Umbilical cord (tissue), 2 donors: ENCODE results near the gene CHMP1A. TPM values are rescaled to one million over a fixed set of nuclear protein-coding genes. Genes with fewer than 3 reads are reported as not detected.
"Not testable (repeated sequence)": the region's sequence is repeated elsewhere in the genome, so short reads cannot be mapped to it uniquely, and the experiment has no call there.

Experiments
- DNase-seq: peaks from one replicate; pipeline ENCODE4 v3.0.0-alpha.2; 2015; ENCODE audit warnings: low spot score
- total RNA-seq: library from RNA; depleted of rRNA; stranded (reverse); fragments of >200 nt; gene quantifications from one replicate; pipeline ENCODE4 v1.2.3, GENCODE V29; 2014; ENCODE audit warnings: low replicate concordance; ENCODE audit not compliant: insufficient read depth

The CHMP1A gene
- total RNA-seq, 1 donor from 2014 or later: 43.6 TPM

DNA sequence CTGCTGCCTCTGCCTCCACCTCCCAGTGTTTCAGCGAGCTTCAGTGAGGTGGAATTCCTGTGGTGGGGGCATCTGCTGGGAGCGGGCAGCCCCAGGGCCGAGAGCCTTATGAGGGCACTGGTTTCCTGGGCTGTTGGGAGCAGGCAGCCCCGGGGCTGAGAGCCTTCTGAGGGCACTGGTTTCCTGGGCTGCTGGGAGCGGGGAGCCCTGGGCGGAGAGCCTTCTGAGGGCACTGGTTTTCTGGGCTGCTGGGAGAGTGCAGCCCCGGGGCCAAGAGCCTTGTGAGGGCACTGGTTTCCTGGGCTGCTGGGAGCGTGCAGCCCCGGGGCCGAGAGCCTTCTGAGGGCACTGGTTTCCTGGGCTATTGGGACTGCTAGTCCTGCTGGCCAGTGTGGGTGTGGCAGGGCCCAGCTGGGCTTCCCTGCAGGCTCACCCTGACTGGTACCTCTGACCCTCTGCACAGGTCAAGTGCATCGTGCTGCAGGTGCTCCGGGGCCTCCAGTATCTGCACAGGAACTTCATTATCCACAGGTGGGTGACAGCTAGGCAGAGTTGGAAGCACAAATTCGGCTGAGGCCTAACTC, 34.6 kb upstream of the CHMP1A start:
- DNase-seq: no peak

DNA sequence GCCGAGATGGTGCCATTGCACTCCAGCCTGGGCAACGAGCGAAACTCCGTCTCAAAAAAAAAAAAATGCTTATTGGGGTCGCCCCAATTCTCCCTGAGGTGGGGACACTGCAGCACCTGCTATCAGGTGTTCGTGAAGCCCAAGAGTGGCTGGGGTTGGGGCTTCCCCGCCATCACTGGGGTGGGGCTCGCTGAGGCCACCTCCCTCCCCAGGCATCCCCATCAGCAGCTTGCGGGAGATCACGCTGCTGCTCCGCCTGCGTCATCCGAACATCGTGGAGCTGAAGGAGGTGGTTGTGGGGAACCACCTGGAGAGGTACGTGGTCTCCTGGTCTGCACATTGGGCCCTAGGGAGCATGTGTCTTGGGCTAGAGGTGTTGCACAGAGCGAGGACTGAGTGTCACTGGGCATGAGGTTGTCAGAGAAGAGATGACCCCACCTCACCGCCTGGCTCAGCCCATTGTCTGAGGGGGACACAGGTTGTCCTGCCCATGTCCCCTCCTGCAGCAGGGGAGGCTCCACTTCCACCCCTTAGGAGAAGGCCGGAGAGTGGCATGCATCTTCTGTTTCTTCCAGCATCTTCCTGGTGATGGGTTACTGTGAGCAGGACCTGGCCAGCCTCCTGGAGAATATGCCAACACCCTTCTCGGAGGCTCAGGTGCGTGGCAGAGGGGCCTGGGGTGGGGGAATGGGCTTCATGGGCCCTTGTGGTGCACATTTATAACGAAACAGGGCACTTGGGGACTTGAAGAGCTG, 33.9 kb upstream of the CHMP1A start:
- DNase-seq: no peak

DNA sequence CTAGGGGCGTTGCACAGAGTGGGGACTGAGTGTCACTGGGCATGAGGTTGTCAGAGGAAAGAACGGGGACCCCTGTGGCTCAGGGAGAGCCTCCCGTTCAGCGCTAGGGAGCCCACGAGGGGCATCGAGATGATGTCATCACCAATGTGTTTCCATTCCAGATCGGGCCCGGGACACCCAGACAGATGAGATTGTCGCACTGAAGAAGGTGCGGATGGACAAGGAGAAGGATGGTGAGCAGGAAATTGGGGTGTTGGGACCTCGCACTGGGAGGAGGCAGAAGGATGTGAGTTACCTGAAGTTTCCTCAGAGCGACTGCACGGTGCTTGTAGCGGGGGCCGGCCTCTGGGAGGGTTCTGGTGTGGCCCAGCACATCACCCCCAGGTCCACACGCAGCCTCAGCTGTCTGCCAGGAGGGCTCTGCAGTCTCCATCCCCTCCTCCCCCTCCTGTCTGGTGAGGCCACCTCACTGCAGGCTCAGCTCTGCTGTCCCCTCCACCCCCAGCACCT, 32.9 kb upstream of the CHMP1A start:
- DNase-seq: no peak

DNA sequence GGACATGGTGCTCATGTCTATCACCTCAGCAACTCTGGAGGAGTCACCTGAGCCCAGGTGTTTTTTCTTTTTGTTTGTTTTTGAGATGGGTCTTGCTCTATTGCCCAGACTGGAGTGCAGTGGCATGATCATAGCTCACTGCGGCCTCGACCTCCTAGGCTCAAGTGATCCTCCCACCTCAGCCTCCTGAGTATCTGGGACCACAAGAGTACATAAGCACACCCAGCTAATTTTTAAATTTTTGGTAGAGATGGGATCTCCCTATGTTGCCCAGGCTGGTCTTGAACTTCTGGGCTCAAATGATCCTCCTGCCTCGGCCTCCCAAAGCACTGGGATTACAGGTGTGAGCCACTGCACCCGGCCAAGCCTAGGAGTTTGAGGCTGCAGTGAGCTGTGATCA, 32.1 kb upstream of the CHMP1A start:
- not testable (repeated sequence) for DNase-seq

DNA sequence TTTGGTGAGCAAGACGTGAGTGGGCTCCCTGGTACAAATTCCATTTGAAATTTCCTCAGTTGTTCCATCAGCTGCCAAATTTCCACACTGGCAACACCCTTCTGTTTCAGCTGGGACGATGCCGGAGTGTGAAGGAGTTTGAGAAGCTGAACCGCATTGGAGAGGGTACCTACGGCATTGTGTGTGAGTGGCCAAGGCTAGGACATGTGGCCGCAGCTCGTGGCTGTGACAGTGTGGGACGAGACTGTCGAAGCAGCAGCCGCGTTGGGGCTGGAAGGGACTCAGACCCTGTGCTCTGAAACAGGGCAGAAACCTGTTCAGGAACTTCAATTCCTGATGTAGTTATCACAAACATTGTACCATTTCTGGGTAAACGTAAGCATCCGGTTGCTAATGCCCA, 31.6 kb upstream of the CHMP1A start:
- DNase-seq: no peak

DNA sequence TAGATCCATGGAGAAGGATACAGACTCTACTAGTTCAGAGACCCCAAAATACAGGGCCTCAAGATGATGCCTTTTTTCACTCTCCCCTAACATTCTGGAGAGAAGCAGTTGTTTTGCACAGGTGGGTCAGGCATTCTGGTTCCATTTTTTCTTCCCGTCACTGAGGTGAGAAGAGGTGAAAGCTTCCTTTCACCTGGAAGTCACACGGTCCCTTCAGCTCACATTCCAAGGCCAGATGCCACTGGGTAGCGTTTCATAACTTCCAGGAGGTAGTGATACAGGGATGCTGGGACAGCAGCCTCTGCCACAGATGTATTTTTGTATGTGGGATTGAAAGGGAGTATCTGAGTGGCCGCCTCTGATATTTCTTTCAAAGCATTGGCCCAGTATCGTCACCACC, 30.9 kb upstream of the CHMP1A start:
- DNase-seq: no peak

DNA sequence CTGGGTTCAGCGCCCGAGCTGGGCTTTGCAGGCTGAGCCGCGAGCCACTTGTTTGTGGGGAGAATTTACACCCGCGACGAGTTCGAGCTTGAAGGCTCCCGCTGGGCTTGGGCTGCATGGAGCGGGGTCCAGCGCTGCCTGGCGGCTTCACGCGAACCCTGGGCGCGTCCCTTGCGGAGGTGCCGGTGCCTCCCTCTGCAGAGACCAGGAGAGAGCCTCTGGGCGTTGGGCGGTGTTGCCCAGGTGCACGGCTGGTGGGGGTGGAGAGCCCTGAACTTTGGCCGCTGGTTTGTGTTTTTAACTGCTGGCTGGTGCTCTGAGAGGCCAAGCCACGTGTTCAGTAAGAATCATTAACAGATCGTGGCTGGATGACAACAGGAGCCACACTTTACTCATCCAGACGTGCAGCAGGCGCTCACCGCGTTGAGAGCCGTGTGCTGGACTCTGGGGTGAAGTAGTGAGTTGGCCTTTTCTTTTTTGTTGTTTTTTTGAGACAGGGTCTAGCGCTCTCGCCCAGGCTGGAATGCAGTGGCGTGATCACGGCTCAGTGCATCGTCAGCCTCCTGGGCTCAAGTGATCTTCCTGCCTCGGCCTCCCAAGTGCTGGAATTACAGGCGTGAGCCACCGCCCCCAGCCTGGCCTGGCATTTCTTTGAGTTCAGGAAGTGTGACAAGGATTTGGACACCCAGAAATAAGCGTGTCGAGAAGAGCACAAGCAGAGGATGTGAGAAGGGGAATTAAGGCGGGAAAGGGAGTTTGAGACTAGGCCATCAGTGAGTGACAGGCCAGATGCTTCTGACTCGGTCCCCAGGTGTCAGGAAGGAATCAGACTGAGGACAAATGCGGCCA, 29.8 kb upstream of the CHMP1A start:
- DNase-seq: peak; percentile 21

DNA sequence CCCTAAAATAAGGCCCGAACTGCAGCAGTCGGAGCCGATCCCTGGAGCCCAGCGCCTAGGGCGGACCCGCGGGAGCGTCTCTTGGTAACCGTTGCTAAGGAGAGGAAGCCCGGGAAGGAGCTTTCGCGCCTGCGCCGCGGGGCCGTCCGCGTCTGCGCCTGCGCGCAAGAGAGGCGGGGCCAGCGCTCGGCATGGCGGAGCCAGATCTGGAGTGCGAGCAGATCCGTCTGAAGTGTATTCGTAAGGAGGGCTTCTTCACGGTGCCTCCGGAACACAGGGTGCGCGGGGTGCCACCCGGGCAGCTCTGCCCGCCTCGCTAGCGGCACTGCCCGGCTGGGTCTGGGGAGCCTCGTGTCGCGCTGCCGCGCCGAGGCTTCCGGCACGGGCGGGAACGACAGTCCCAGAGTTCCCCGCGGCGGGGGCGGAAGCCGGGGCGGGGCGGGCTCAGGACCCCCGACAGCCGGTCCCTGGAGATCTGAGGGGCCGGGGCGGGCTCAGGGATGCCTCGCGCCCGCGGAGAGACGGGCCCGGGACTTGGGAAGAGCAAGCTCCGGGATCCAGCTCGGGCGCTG, 29.1 kb upstream of the CHMP1A start, which contains the start of gene CDK10:
Gene CDK10, plus strand, starts transcription at position 170 of the 572 bp plus-strand sequence. Its CDS starts 22 bp downstream, at position 192.
- DNase-seq: peak; percentile 93

DNA sequence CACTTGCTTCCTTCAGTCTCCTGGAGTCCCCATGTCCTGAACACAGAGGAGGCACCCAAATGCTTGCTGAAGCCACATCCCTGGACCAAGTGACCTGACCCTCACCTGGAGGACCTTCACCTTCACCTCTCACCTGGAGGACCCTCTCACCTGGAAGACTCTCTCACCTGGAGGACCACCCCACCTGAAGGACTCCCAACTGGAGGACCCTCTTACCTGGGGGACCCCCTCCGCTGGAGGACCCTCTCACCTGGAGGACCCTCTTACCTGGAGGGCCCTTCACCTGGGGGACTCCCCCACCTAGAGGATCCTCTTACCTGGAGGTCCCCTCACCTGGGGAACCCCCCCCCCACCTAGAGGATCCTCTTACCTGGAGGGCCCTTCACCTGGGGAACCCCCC, 28.4 kb upstream of the CHMP1A start:
- DNase-seq: no peak

DNA sequence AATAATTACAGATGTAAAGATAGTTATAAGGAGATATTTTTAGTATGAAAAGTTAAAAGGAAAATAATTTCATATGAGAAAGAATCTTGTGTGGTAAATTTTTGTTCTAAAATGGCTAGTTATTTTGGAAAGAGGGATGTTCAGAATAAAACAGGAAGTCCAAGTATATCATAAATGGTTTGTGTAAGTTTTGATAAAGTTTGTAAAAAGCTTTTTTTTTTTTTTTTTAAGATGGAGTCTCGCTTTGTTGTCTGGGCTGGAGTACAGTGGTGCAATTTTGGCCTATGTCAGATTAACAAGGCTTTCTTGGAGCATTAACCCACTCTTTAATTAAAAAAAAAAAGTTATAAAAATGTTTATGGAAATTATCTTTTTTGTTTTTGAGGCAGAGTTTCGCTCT, 20.8 kb upstream of the CHMP1A start:
- DNase-seq: no peak

DNA sequence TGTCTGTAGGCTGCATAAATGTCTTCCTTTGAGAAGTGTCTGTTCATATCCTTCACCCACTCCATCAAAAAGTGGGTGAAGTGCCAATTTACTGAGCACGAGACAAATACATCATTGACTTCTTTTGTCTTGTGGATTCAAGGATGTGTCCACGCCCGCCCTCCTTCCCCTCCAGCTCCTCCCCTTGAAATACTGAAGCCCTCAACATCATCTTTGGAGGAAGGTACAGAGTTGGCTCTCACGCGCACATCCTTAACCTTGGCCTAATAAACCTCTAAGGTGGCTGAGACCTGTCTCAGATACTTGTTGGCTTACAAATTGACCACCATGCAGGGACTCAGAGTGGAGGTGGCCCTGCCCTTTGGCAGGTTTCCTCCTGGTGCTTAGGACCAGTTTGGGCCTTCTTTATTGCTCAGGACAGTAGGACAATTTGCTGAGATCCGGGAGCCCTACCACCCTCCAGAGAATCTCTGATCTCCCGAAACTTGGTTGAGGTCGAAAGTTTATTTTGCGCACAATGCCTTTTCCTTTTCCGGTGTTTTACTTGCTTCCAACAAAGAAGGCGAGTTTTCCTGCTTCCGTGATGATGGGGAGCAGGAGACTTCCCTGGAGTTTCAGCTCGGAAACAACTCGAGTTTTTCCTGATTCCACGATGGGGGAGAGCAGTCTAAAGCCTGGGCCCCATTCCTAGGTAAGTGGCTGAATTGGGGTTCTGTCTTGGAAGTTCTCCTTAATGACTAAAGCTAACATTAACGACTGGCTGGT, 14.9 kb upstream of the CHMP1A start:
- no peak for DNase-seq

DNA sequence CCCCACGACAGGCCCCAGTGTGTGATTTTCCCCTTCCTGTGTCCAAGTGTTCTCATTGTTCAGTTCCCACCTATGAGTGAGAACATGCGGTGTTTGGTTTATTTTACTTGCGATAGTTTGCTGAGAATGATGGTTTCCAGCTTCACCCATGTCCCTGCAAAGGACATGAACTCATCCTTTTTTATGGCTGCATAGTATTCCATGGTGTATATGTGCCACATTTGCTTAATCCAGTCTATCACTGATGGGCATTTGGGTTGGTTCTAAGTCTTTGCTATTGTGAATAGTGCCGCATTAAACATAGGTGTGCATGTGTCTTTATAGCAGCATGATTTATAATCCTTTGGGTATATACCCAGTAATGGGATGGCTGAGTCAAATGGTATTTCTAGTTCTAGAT, 14.1 kb upstream of the CHMP1A start:
- DNase-seq: not testable (repeated sequence)

DNA sequence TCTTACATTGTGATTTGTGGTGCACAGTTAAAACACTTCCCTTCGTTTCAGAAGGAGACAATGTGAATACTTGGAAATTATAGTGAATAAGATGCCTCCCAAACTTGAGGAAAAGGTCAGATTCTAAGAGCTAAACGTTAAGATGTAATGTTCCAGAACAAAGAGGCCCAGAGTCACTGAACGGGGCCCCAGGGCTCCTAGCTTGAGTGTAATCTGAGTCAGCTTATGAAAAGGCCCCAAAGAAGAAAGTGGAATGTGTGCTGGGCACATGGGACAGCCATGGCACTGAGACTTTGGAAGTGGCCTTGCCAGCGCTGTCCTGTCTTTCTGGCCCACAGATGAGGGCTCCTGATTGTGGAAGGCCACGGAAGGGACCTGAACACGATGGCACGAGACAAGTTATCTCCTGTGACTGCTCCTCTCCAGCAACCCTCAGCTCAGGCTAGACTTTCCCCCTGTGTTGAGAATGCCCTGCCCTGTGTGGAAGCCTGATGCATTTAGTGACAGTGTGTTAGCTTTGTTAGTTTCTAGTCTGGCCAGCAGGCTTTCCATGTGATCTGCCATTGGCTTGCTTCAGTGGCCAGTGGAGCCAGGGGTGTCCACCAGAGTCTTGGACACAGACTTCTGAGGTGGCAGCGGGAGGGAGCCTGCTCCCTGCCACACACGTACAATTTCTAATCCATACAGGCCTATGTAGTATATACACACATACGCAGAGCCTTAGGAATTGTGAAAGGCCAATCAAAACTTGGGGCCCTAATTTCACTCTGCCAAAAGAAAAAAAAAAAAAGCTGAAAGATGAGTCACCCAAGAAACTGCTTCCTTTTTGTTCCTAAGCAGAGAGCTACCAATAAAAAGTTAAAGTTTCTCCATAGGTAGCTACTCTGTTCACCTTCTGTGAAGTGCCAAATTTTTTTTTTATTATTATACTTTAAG, 13.3 kb upstream of the CHMP1A start:
- DNase-seq: no peak

DNA sequence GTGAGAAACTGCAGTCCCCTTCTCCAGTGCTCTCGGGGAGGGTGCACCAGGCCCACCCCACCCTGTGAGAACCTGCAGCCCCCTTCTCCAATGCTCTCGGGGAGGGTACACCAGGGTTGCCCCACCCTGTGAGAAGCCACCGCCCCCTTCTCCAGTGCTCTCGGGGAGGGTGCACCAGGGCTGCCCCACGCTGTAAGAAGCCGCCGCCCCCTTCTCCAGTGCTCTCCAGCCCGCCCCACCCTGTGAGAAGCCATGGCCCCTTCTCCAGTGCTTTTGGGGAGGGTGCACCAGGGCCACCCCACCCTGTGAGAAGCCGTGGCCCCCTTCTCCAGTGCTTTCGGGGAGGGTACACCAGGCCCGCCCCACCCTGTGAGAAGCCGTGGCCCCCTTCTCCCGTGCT, 12.2 kb upstream of the CHMP1A start:
- no peak for DNase-seq

DNA sequence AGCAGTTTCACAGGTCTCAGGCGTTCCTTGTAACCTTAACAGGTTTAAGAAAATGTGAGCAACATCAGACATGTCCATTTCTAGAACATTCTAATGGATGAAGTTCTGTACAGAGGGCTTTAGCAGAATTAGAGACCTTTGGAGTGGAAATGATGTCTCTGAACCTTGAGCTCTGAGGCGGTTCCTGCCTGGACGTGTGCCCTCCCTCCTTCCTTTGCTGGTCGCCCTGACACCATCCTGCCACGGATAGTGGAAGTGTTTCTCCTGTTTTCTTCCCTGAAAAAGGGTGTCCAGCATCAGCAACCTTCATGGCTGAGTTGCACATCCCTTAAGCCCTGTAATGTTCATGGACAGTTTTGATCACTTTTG, 11.3 kb upstream of the CHMP1A start:
- DNase-seq: no peak

DNA sequence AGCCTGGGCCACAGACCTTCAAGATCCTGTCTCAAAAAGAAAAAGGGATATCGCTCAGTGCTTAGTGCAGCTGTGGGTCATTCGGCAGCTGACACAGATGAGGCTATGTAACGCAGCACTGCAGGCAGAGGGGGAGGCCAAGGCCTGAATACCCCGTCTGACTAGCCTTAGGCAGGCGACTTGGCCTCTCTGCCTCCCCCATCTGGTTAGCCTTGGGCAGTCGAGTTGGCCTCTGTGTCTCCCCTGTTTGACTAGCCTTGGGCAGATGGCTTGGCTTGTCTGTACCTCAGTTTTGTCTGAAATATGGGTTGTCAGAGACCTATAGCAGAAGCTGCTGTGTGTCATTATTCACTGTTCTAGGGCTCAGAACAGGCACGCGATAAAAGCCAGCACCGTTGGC, 10.1 kb upstream of the CHMP1A start:
- DNase-seq: no peak

DNA sequence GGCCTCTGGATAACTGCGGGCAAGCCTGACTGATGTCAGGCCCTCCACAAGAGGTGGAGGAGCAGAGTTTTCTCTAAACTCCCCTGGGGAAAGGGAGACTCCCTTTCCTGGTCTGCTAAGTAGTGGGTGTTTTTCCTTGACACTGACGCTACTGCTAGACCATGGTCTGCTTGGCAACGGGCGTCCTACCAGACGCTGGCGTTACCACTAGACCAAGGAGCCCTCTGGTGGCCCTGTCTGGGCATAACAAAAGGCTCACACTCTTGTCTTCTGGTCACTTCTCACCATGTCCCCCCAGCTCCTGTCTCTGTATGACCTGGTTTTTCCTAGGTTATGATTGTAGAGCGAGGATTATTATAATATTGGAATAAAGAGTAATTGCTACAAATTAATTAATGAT, 9.5 kb upstream of the CHMP1A start:
- DNase-seq: not testable (repeated sequence)

DNA sequence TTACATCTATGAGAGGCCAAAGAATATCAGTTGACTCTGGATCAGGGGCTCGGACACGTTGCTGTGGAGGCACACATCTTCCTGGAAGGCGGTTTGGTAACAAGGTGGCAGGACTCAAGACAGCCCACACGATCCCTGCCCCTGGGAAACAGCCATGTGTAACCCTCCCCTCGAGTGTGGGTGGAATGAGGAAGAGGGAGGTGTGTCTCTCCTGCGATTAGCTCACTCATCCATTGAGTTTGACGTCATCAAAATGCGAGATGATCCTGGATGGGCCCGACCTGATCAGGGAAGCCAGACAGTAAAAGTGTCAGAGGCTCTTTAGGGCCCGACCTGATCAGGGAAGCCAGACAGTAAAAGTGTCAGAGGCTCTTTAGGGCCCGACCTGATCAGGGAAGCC, 6.7 kb upstream of the CHMP1A start:
- not testable (repeated sequence) for DNase-seq

DNA sequence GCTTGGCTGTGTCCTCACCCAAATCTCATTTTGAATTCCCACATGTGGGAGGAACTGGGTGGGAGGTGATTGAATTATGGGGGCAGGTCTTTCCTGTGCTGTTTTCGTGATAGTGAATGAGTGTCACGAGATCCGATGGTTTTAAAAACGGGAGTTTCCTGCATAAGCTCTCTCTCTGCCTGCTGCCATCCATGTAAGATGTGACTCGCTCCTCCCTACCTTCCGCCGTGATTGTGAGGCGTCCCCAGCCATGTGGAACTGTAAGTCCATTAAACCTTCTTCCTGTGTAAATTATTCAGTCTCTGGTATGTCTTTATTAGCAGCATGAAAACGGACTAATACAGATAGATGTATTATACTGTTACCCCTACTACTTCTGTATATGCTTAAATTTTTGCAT, 3.7 kb upstream of the CHMP1A start:
- no peak for DNase-seq

DNA sequence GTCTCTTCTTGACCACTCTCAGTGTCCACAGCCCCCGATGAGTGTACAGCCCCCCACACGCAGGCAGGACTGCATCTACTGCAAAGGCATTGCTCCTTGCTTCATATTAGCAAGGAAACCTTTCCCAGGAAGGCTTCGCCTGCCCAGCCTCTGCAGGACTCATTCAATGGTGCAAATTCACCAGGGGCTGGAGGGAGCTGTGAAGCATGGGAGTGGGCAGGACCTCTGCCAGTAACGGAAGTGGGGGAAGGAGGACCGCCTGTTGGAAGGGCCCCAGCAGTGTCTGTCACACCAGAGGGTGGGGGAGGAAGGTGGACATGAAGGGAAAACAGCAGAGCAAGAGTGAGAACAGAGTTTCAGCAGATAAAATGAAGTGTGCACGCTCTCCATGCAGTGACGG, 2.6 kb upstream of the CHMP1A start:
- DNase-seq: no peak
